ENCODE data around the gene PRTG. TPM values are rescaled to one million over a fixed set of nuclear protein-coding genes. Genes with fewer than 3 reads are reported as not detected.

PRTG gene
- total and polyA plus RNA-seq, 2 of the 13 experiments (the other 11 are each of a cell fraction or from before 2014, with no cell fraction given), result 13.2 to 22.3 TPM

GRCh38 chr15:55742927-55743728, at the start of gene PRTG (continued):
- TF ChIP-seq ZNF570 (CRISPR knock-in tag; IDR thresholded peaks at IDR 0.05; ENCODE audit: borderline replicate concordance) (no peak), TCF12 (IDR thresholded peaks at IDR 0.05) (no peak), TCF12 (CRISPR knock-in tag; IDR thresholded peaks at IDR 0.05) (no peak; the same call in 1 of the 2 replicates), HNF4G (IDR thresholded peaks at IDR 0.05; ENCODE audit: borderline replicate concordance, low read depth, low read length) (peak; percentile 5; the same call in 1 of the 2 replicates), HNF4G (CRISPR knock-in tag; IDR thresholded peaks at IDR 0.05; ENCODE audit: borderline replicate concordance, low read depth) (peak; percentile 12; the same call in 1 of the 2 replicates), WIZ (CRISPR knock-in tag; IDR thresholded peaks at IDR 0.05) (no peak), PRDM15 (CRISPR knock-in tag; IDR thresholded peaks at IDR 0.05) (peak; percentile 33; the same call in 1 of the 2 replicates), ISX (CRISPR knock-in tag; conservative IDR thresholded peaks at IDR 0.05) (no peak), ZNF337 (CRISPR knock-in tag; IDR thresholded peaks at IDR 0.05; ENCODE audit: borderline replicate concordance, low read depth) (peak; percentile 46; the same call in 1 of the 2 replicates), ISL2 (CRISPR knock-in tag; IDR thresholded peaks at IDR 0.05) (peak; percentile 79), SIN3A (IDR thresholded peaks at IDR 0.05; ENCODE audit: borderline replicate concordance, low read depth, low read length) (peak; percentile 63; the same call in 1 of the 2 replicates), RBFOX2 (IDR thresholded peaks at IDR 0.05; ENCODE audit: low read depth, low read length) (peak; percentile 88), MTF2 (CRISPR knock-in tag; IDR thresholded peaks at IDR 0.05; ENCODE audit: borderline replicate concordance) (no peak), EEA1 (CRISPR knock-in tag; IDR thresholded peaks at IDR 0.05; ENCODE audit: borderline replicate concordance) (no peak), HOXA9 (CRISPR knock-in tag; IDR thresholded peaks at IDR 0.05; ENCODE audit: borderline replicate concordance) (no peak), FOXO1 (CRISPR knock-in tag; IDR thresholded peaks at IDR 0.05) (peak; percentile 70; the same call in 1 of the 2 replicates), ZKSCAN8 (CRISPR knock-in tag; IDR thresholded peaks at IDR 0.05; ENCODE audit: borderline replicate concordance) (no peak; the same call in 1 of the 2 replicates), GATAD2A (CRISPR knock-in tag; IDR thresholded peaks at IDR 0.05) (peak; percentile 69), SP1 (IDR thresholded peaks at IDR 0.05) (no peak), SP1 (CRISPR knock-in tag; IDR thresholded peaks at IDR 0.05) (peak; percentile 77), BORCS8-MEF2B (CRISPR knock-in tag; IDR thresholded peaks at IDR 0.05) (no peak), ZFY (CRISPR knock-in tag; IDR thresholded peaks at IDR 0.05) (peak; percentile 71), ZNF34 (CRISPR knock-in tag; IDR thresholded peaks at IDR 0.05; ENCODE audit: borderline replicate concordance) (no peak), ZNF770 (CRISPR knock-in tag; IDR thresholded peaks at IDR 0.05) (peak; percentile 87), DNMT3B (CRISPR knock-in tag; conservative IDR thresholded peaks at IDR 0.05) (no peak), TSC22D2 (CRISPR knock-in tag; IDR thresholded peaks at IDR 0.05; ENCODE audit: borderline replicate concordance) (0 out of 2 replicates have a peak, but pooled peaks have one; percentile 75)

Data from HepG2 (cell line).